PFSK-1 (cell line): ENCODE results near the gene CCDC80.

Experiments
- FOXP2 ChIP-seq: optimal IDR thresholded peaks from 2 replicates; pipeline ENCODE3; 2011; ENCODE audit warnings: borderline replicate concordance, control low read depth, inconsistent platforms; ENCODE audit not compliant: insufficient read depth; ENCODE audit errors: extremely low read length, extremely low read depth
- POLR2AphosphoS5 ChIP-seq: IDR thresholded peaks from 2 replicates; pipeline ENCODE4 v1.6.1; 2012; ENCODE audit warnings: low read depth, mild to moderate bottlenecking, control low read depth, low read length, moderate library complexity
- SIN3A ChIP-seq: IDR thresholded peaks from 2 replicates; pipeline ENCODE4 v1.6.1; 2012; ENCODE audit warnings: mild to moderate bottlenecking, low read length, moderate library complexity, borderline replicate concordance; ENCODE audit not compliant: insufficient read depth
- TAF1 ChIP-seq: IDR thresholded peaks from 2 replicates; pipeline ENCODE4 v1.6.1; 2012; ENCODE audit warnings: low read length, control low read depth, borderline replicate concordance; ENCODE audit not compliant: insufficient read depth
- TF ChIP-seq, protein P1 (sequence below), 2 experiments: IDR thresholded peaks; 2 replicates each; pipeline versions ENCODE4 v1.6.1 to v1.8.0; 2011 to 2012; ENCODE audit warnings: low read depth in 2 of 2, low read length in 2 of 2, control low read depth in 1 of 2, inconsistent platforms in 1 of 2, mild to moderate bottlenecking in 1 of 2, moderate library complexity in 1 of 2; ENCODE audit not compliant: insufficient read depth in 1 of 2

The CCDC80 gene

DNA sequence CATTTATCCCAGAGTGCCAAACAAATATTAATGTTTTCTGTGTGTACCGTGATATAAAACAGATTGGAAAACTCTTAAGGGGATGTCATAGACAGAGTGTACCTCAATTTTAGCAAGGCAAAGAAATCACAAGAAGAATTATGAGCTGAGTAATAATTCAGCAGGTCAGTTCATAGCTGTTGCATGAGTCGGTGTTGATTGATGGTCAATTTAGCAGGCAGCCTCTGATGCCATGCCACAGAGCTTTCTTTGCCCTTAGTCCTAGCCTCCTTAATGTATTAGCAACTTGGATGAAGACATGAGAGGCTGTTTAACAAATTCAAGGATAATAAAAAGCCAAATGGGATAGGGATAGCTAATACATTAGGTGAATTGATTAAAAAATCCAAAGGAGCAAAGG lies 72.3 kb downstream of the CCDC80 start:
- TF ChIP-seq SIN3A (no peak), TAF1 (no peak), FOXP2 (no peak), POLR2AphosphoS5 (no peak)
- TF ChIP-seq, protein P1, sequence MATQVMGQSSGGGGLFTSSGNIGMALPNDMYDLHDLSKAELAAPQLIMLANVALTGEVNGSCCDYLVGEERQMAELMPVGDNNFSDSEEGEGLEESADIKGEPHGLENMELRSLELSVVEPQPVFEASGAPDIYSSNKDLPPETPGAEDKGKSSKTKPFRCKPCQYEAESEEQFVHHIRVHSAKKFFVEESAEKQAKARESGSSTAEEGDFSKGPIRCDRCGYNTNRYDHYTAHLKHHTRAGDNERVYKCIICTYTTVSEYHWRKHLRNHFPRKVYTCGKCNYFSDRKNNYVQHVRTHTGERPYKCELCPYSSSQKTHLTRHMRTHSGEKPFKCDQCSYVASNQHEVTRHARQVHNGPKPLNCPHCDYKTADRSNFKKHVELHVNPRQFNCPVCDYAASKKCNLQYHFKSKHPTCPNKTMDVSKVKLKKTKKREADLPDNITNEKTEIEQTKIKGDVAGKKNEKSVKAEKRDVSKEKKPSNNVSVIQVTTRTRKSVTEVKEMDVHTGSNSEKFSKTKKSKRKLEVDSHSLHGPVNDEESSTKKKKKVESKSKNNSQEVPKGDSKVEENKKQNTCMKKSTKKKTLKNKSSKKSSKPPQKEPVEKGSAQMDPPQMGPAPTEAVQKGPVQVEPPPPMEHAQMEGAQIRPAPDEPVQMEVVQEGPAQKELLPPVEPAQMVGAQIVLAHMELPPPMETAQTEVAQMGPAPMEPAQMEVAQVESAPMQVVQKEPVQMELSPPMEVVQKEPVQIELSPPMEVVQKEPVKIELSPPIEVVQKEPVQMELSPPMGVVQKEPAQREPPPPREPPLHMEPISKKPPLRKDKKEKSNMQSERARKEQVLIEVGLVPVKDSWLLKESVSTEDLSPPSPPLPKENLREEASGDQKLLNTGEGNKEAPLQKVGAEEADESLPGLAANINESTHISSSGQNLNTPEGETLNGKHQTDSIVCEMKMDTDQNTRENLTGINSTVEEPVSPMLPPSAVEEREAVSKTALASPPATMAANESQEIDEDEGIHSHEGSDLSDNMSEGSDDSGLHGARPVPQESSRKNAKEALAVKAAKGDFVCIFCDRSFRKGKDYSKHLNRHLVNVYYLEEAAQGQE (IDR thresholded peaks at IDR 0.05; ENCODE audit: insufficient read depth in 1 of 2, low read depth in 2 of 2, low read length in 2 of 2) = no peak

DNA sequence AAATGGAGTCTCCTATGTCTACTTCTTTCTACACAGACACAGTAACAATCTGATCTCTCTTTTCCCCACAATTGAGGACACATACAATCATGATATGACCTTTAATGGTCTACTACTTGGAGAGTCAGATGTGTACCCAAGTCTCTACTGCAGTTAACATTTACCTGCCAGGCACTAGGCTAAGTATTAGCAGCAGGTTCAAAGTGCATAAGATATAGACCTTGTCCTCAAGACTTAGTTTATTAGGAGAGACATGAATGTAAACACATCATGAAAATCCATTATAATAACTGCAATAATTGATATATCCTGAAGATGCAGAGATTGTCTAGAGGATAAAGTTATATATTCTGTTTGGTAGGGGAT lies 76.0 kb downstream of the CCDC80 start:
- TF ChIP-seq TAF1 (no peak), SIN3A (no peak), POLR2AphosphoS5 (no peak), FOXP2 (no peak)
- TF ChIP-seq, protein P1 (IDR thresholded peaks at IDR 0.05; ENCODE audit: insufficient read depth in 1 of 2, low read depth in 2 of 2, low read length in 2 of 2) = no peak

DNA sequence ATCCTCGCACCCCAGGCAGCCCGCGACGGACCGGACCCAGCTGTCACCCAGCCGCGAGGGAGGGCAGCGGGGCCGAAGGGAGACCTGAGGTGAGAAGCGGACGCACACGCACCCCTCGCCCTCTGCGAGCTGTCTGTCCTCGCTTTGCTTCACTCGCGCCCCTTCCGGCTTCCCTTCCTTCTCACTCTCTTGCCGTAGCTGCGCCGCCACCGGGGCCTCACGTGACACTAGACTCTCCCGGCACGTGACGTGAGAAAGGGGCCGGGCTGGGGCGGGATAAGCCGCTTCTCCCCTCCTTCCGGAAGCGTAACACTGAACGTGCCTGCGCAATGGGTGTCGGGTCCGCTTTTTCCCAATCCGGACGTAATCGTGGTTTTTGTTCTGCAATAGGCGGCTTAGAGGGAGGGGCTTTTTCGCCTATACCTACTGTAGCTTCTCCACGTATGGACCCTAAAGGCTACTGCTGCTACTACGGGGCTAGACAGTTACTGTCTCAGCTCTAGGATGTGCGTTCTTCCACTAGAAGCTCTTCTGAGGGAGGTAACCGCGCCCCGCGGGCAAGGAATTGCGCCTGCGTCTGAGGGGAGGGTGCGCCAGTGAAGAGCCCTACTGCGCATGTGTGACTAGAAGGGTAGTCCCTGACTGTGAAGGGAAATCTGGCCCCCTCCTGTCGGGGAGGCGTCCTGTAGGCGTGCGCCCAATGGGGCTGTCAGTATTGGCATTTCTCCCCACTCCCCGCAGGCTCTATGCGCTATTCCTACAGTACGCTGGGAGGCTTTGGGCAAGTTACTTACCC lies 79.0 kb downstream of the CCDC80 start, which contains the start of the genes ATG3 and SLC35A5:
TSS of gene ATG3 (minus strand) at position 229 of the 796 bp plus-strand sequence. CDS start 434 bp downstream, outside the sequence.
TSS of gene SLC35A5 (plus strand) at position 312 of the 796 bp plus-strand sequence. CDS start 1,359 bp downstream, outside the sequence.
- TF ChIP-seq, protein P1 (IDR thresholded peaks at IDR 0.05; ENCODE audit: insufficient read depth in 1 of 2, low read depth in 2 of 2, low read length in 2 of 2) = no peak
- TF ChIP-seq FOXP2 (no peak), POLR2AphosphoS5 (peak; percentile 25; the same call in 1 of the 2 replicates), TAF1 (peak; percentile 35; the same call in 1 of the 2 replicates), SIN3A (no peak)

DNA sequence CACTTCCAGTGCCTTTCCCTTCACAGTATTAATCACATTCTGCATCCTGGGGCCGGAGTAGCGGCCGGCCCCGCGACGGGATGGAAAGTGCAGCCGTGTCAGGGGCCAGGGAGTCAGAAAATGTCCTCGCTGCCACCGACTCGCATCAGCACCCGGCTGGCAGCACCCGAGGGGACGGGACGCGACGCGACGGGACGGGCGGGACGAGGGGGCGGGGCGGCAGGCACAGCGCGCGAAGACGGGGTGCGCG lies 79.5 kb downstream of the CCDC80 start:
- TF ChIP-seq SIN3A (peak; percentile 12; the same call in 1 of the 2 replicates), POLR2AphosphoS5 (no peak)

DNA sequence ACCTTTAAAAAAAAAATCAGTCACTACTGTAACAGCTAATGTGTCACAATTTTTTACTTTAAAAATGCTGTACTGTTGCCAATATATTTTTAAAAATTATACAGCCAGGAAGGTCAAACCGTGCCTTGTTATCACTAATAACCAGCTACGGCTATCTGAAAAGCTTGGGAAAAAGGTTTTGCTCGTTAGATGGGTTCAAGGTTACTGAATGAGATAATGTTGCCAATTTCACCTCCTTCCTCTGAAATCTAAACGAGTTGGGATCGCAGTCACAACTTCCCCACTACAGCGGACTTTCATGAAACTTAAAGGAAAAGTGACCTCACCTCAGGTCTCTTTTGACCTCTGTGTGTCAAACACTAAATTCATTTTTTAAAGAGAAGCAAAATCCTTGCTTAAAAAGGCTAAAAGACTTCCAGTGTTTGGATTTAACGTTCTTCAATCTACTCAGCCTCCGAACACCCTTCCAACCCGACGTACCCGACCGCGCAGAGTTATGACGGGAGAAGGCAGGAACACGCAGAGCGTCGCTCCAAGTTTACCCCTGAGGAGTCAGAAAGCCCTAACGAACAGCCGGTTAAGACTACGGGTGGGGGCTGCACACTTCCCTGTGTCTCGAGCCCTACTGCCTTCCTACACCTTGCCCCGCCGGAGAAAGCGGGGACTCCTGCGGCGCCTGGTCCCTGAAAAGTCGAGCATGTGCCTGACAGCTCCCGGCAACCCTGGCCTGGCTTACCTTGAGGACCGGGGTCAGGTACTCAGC lies 80.0 kb downstream of the CCDC80 start:
- TF ChIP-seq, protein P1 (IDR thresholded peaks at IDR 0.05; ENCODE audit: insufficient read depth in 1 of 2, low read depth in 2 of 2, low read length in 2 of 2) = no peak
- TF ChIP-seq SIN3A (no peak), POLR2AphosphoS5 (no peak), FOXP2 (no peak), TAF1 (no peak)
